GM18868 (cell line): ENCODE results near the gene PSMG3.
"Not testable (repeated sequence)": the region's sequence is repeated elsewhere in the genome, so short reads cannot be mapped to it uniquely, and the experiment has no call there.

Experiments
- ATAC-seq: cut with Tn5 transposase; IDR thresholded peaks from one replicate; pipeline ENCODE4 v1.9.1; 2021; ENCODE audit warnings: mild to moderate bottlenecking, moderate library complexity; ENCODE audit not compliant: unreplicated experiment

The PSMG3 gene

GRCh38 chr7:1536455-1536742 is 33.4 kb downstream of the PSMG3 start:
- ATAC-seq: no peak

GRCh38 chr7:1535701-1536454 is 34.0 kb downstream of the PSMG3 start:
- no peak for ATAC-seq

GRCh38 chr7:1535100-1535458 is 34.8 kb downstream of the PSMG3 start:
- no peak for ATAC-seq

- no peak for ATAC-seq
These were observed 35.3 kb downstream of the PSMG3 start for GRCh38 chr7:1534330-1535099.

GRCh38 chr7:1533547-1534329 is 36.1 kb downstream of the PSMG3 start:
- ATAC-seq: peak; percentile 45

GRCh38 chr7:1533255-1533546 is 36.6 kb downstream of the PSMG3 start:
- ATAC-seq: no peak

GRCh38 chr7:1532456-1533254 is 37.2 kb downstream of the PSMG3 start:
- ATAC-seq: no peak

- ATAC-seq: no peak
These were observed 37.8 kb downstream of the PSMG3 start for GRCh38 chr7:1531979-1532455.

- no peak for ATAC-seq
These were observed 38.4 kb downstream of the PSMG3 start for GRCh38 chr7:1531263-1531978.

- ATAC-seq: no peak
These were observed 38.9 kb downstream of the PSMG3 start for GRCh38 chr7:1530946-1531262.

- no peak for ATAC-seq
These were observed 40.3 kb downstream of the PSMG3 start for GRCh38 chr7:1529383-1530116.

- ATAC-seq: no peak
These were observed 43.5 kb downstream of the PSMG3 start for GRCh38 chr7:1526271-1526754.

GRCh38 chr7:1525409-1525808 is 44.4 kb downstream of the PSMG3 start:
- no peak for ATAC-seq

GRCh38 chr7:1523844-1524243 is 46.0 kb downstream of the PSMG3 start:
- no peak for ATAC-seq

GRCh38 chr7:1523208-1523607 is 46.6 kb downstream of the PSMG3 start:
- no peak for ATAC-seq

- ATAC-seq: no peak
These were observed 48.4 kb downstream of the PSMG3 start for GRCh38 chr7:1521456-1521855.

GRCh38 chr7:1520539-1521234 is 49.1 kb downstream of the PSMG3 start:
- no peak for ATAC-seq

- not testable (repeated sequence) for ATAC-seq
These were observed 50.4 kb downstream of the PSMG3 start for GRCh38 chr7:1519322-1519922.
